H1 (cell line): ENCODE measurements around the gene TCEANC2. TPM values are rescaled to one million over a fixed set of nuclear protein-coding genes. Genes with fewer than 3 reads are reported as not detected.

Experiments used
- CTCF ChIA-PET: fragments of 300-600 bp; sonication (Branson Sonifier 250); formaldehyde crosslinking; loops from one replicate; lab custom pipeline; 2021; ENCODE audit not compliant: partially characterized antibody; lab: Charles Lee
- POLR2A ChIA-PET: fragments of 300-600 bp; sonication (Branson Sonifier 250); formaldehyde crosslinking; loops from one replicate; lab custom pipeline; 2021; ENCODE audit warnings: inconsistent platforms; ENCODE audit not compliant: partially characterized antibody; lab: Charles Lee
- DNase-seq, 2 experiments: peaks; one replicate each; pipeline versions ENCODE4 v3.0.0 to v3.0.0-alpha.2; 2010 to 2022; ENCODE audit warnings: low spot score in 2 of 2, low read depth in 1 of 2, mixed read lengths in 1 of 2
- FAIRE-seq: peaks from 2 replicates; lab custom pipeline; 2011; peaks lifted over from hg19 to GRCh38; lab: Jason Lieb, UNC
- H2AFZ ChIP-seq: 2 replicates; pipeline ENCODE4 v1.8.1; 2012; ENCODE audit warnings: low read length, inconsistent platforms
- H2AK5ac ChIP-seq: 2 replicates; pipeline ENCODE4 v1.6.1; 2013; ENCODE audit warnings: low read depth, low read length
- H2BK120ac ChIP-seq: replicated peaks from 2 replicates; pipeline ENCODE3; 2013; ENCODE audit warnings: low read depth, low read length, inconsistent platforms
- H2BK12ac ChIP-seq: 2 replicates; pipeline ENCODE4 v1.6.1; 2013; ENCODE audit warnings: low read depth, low read length
- H2BK15ac ChIP-seq: 2 replicates; pipeline ENCODE4 v1.6.1; 2013; ENCODE audit warnings: low read length
- H2BK20ac ChIP-seq: 2 replicates; pipeline ENCODE4 v1.6.1; 2013; ENCODE audit warnings: low read length
- H2BK5ac ChIP-seq: 2 replicates; pipeline ENCODE4 v1.6.1; 2013; ENCODE audit warnings: low read depth, low read length
- H3K14ac ChIP-seq: 2 replicates; pipeline ENCODE4 v1.6.1; 2013; ENCODE audit warnings: inconsistent platforms; ENCODE audit not compliant: insufficient read length
- H3K18ac ChIP-seq: 2 replicates; pipeline ENCODE4 v1.6.1; 2013; ENCODE audit warnings: low read length; ENCODE audit errors: extremely low read depth
- H3K23ac ChIP-seq: 2 replicates; pipeline ENCODE4 v1.6.1; 2013; ENCODE audit warnings: inconsistent platforms; ENCODE audit not compliant: insufficient read length
- H3K23me2 ChIP-seq: 2 replicates; pipeline ENCODE4 v1.6.1; 2013; ENCODE audit warnings: low read depth, low read length
- H3K27ac ChIP-seq: 2 replicates; pipeline ENCODE4 v1.6.1; 2011; ENCODE audit warnings: low read depth, low read length, inconsistent platforms
- H3K27me3 ChIP-seq, 4 experiments: replicated peaks in 1 of 4; 1 replicate in 1 of 4; 2 replicates in 3 of 4; pipeline versions ENCODE4 v1.6.1 to v1.8.1; 2011 to 2013; ENCODE audit warnings: low read length in 3 of 4, mild to moderate bottlenecking in 3 of 4, inconsistent platforms in 2 of 4, mixed read lengths in 2 of 4, moderate library complexity in 1 of 4; ENCODE audit not compliant: control insufficient read depth in 3 of 4, insufficient read depth in 3 of 4; ENCODE audit errors: extremely low read depth in 1 of 4
- H3K36me3 ChIP-seq, 4 experiments: 2 replicates each; pipeline versions ENCODE4 v1.6.1 to v1.8.1; 2011 to 2013; ENCODE audit warnings: mild to moderate bottlenecking in 4 of 4, low read length in 3 of 4, moderate library complexity in 2 of 4, control low read depth in 1 of 4, inconsistent platforms in 1 of 4; ENCODE audit not compliant: insufficient read depth in 4 of 4, control insufficient read depth in 2 of 4
- H3K4ac ChIP-seq: replicated peaks from 2 replicates; pipeline ENCODE3; 2013; ENCODE audit warnings: low read length, low read depth, mixed read lengths, inconsistent platforms; ENCODE audit not compliant: insufficient read length
- H3K4me1 ChIP-seq, 4 experiments: replicated peaks in 1 of 4; 1 replicate in 1 of 4; 2 replicates in 3 of 4; pipeline versions ENCODE4 v1.6.1 to v1.8.1; 2011 to 2013; ENCODE audit warnings: low read length in 3 of 4, inconsistent platforms in 2 of 4, mixed read lengths in 1 of 4; ENCODE audit not compliant: insufficient read depth in 4 of 4, control insufficient read depth in 3 of 4
- H3K4me2 ChIP-seq, 2 experiments: 2 replicates each; pipeline versions ENCODE4 v1.6.1 to v1.8.1; 2011 to 2013; ENCODE audit warnings: low read depth in 2 of 2, low read length in 2 of 2, control low read depth in 1 of 2, inconsistent platforms in 1 of 2, mild to moderate bottlenecking in 1 of 2; ENCODE audit not compliant: insufficient read depth in 1 of 2
- H3K4me3 ChIP-seq, 4 experiments: fragments of 200-600, 300-600 bp in 1 of 4; sonication (generic), shearing (Covaris generic), sonication (Bioruptor Twin) in 1 of 4; 2 replicates each; pipeline versions ENCODE4 v1.5.1 to v1.8.1; 2011 to 2016; ENCODE audit warnings: low read length in 4 of 4, low read depth in 3 of 4, control low read depth in 2 of 4, inconsistent platforms in 2 of 4, mild to moderate bottlenecking in 2 of 4, mixed read lengths in 1 of 4, moderate library complexity in 1 of 4; ENCODE audit not compliant: insufficient read depth in 2 of 4; ENCODE audit errors: extremely low read depth in 1 of 4
- H3K56ac ChIP-seq: replicated peaks from 2 replicates; pipeline ENCODE3; 2013; ENCODE audit warnings: low read depth, mild to moderate bottlenecking, mixed read lengths, low read length, inconsistent platforms; ENCODE audit not compliant: insufficient read length
- H3K79me1 ChIP-seq: 2 replicates; pipeline ENCODE4 v1.6.1; 2013; ENCODE audit warnings: low read depth, low read length, control low read depth
- H3K79me2 ChIP-seq, 2 experiments: 2 replicates each; pipeline versions ENCODE4 v1.6.1 to v1.8.1; 2012 to 2013; ENCODE audit warnings: low read length in 2 of 2, mild to moderate bottlenecking in 2 of 2, inconsistent platforms in 1 of 2; ENCODE audit not compliant: insufficient read depth in 2 of 2, control insufficient read depth in 1 of 2
- H3K9ac ChIP-seq, 4 experiments: replicated peaks in 1 of 4; 1 replicate in 1 of 4; 2 replicates in 3 of 4; pipeline versions ENCODE4 v1.6.1 to v1.8.1; 2011 to 2013; ENCODE audit warnings: low read depth in 3 of 4, low read length in 3 of 4, control low read depth in 2 of 4, mild to moderate bottlenecking in 2 of 4, moderate library complexity in 2 of 4, inconsistent platforms in 1 of 4; ENCODE audit errors: extremely low read depth in 1 of 4
- H3K9me3 ChIP-seq, 2 experiments: 2 replicates each; pipeline versions ENCODE4 v1.6.1 to v1.8.1; 2012 to 2013; ENCODE audit warnings: mild to moderate bottlenecking in 2 of 2, moderate library complexity in 2 of 2, control low read depth in 1 of 2, inconsistent platforms in 1 of 2, low read depth in 1 of 2, low read length in 1 of 2, mixed read lengths in 1 of 2; ENCODE audit not compliant: insufficient read depth in 2 of 2
- H4K20me1 ChIP-seq, 2 experiments: replicated peaks in 1 of 2; 2 replicates each; pipeline versions ENCODE3 to v1.8.1; 2011 to 2013; ENCODE audit warnings: inconsistent platforms in 2 of 2, low read length in 2 of 2, mild to moderate bottlenecking in 1 of 2; ENCODE audit not compliant: insufficient read depth in 2 of 2, control insufficient read depth in 1 of 2
- H4K5ac ChIP-seq: 2 replicates; pipeline ENCODE4 v1.6.1; 2013; ENCODE audit warnings: low read length, low read depth, mixed read lengths, inconsistent platforms; ENCODE audit not compliant: insufficient read length
- H4K8ac ChIP-seq: 2 replicates; pipeline ENCODE4 v1.8.0; 2013; ENCODE audit warnings: mild to moderate bottlenecking, moderate library complexity, low read length, inconsistent platforms; ENCODE audit not compliant: insufficient read depth; ENCODE audit errors: extremely low read depth
- H4K91ac ChIP-seq: replicated peaks from 2 replicates; pipeline ENCODE3; 2013; ENCODE audit warnings: low read length, mixed read lengths, inconsistent platforms; ENCODE audit not compliant: insufficient read length
- ATF2 ChIP-seq: IDR thresholded peaks from 2 replicates; pipeline ENCODE4 v1.6.1; 2012; ENCODE audit warnings: low read length, inconsistent platforms
- BACH1 ChIP-seq: IDR thresholded peaks from 2 replicates; pipeline ENCODE4 v1.6.1; 2012; ENCODE audit warnings: low read length, improper control_type of control experiment
- CEBPB ChIP-seq: IDR thresholded peaks from 2 replicates; pipeline ENCODE4 v1.6.1; 2012; ENCODE audit warnings: low read depth, low read length
- CHD2 ChIP-seq: IDR thresholded peaks from 2 replicates; pipeline ENCODE4 v1.6.1; 2012; ENCODE audit warnings: low read length, improper control_type of control experiment
- CREB1 ChIP-seq: IDR thresholded peaks from 2 replicates; pipeline ENCODE4 v1.6.1; 2012; ENCODE audit warnings: inconsistent platforms
- GTF2F1 ChIP-seq: IDR thresholded peaks from 2 replicates; pipeline ENCODE4 v1.6.1; 2012; ENCODE audit warnings: low read depth, low read length, improper control_type of control experiment, borderline replicate concordance
- KDM5A ChIP-seq: fragments of 200-600 bp; IDR thresholded peaks from 2 replicates; pipeline ENCODE4 v1.7.1; 2012; ENCODE audit warnings: mild to moderate bottlenecking, low read length, inconsistent platforms, mixed read lengths
- POLR2A ChIP-seq, 2 experiments: IDR thresholded peaks; 1 replicate in 1 of 2; 2 replicates in 1 of 2; pipeline ENCODE4 v1.6.1; 2011; ENCODE audit warnings: low read depth in 2 of 2, low read length in 2 of 2, mild to moderate bottlenecking in 2 of 2; ENCODE audit errors: control extremely low read depth in 1 of 2
- RNF2 ChIP-seq: fragments of 200-900, 300-1000 bp; sonication (generic); IDR thresholded peaks from 2 replicates; pipeline ENCODE4 v1.7.1; 2016; ENCODE audit warnings: borderline replicate concordance, low read depth, mild to moderate bottlenecking, antibody characterized with exemption, low read length; ENCODE audit not compliant: poor library complexity, severe bottlenecking; ENCODE audit errors: missing control alignments
- SIN3A ChIP-seq, 2 experiments: IDR thresholded peaks in 1 of 2; conservative IDR thresholded peaks in 1 of 2; 2 replicates each; pipeline ENCODE4 v1.6.1; 2011 to 2012; ENCODE audit warnings: low read length in 2 of 2, improper control_type of control experiment in 1 of 2, low read depth in 1 of 2, mild to moderate bottlenecking in 1 of 2
- SRF ChIP-seq: IDR thresholded peaks from 2 replicates; pipeline ENCODE4 v1.6.1; 2011; ENCODE audit warnings: mild to moderate bottlenecking, low read depth, low read length, moderate library complexity
- TAF1 ChIP-seq: IDR thresholded peaks from 2 replicates; pipeline ENCODE4 v1.6.1; 2011; ENCODE audit warnings: mild to moderate bottlenecking, low read depth, low read length
- TAF7 ChIP-seq: optimal IDR thresholded peaks from 2 replicates; pipeline ENCODE3; 2011; ENCODE audit warnings: low read depth, mild to moderate bottlenecking, inconsistent platforms, low read length, moderate library complexity, borderline replicate concordance
- WGBS, 2 experiments: shearing (Covaris generic) in 1 of 2; methylation state at CpG; one replicate each; pipeline versions ENCODE4 v1.1.6 to v1.1.7; 2013 to 2015; ENCODE audit warnings: low lambda C conversion rate in 2 of 2, mixed read lengths in 2 of 2, inconsistent platforms in 1 of 2, low coverage in 1 of 2, missing lambda C conversion rate in 1 of 2; ENCODE audit not compliant: insufficient replicate concordance in 2 of 2, insufficient coverage in 1 of 2, insufficient read length in 1 of 2; ENCODE audit errors: extremely low coverage in 1 of 2, missing lambda C conversion rate in 1 of 2; 5-methylcytosine and 5-hydroxymethylcytosine counted together
- polyA plus RNA-seq, 7 experiments: library from polyadenylated mRNA; depleted of rRNA in 3 of 7; stranded (reverse) in 5 of 7; unstranded in 2 of 7; fragments of >200 nt in 5 of 7; fragments of 200-250 nt in 2 of 7; gene quantifications; 1 replicate in 5 of 7; 2 replicates in 1 of 7; 4 replicates in 1 of 7; pipeline versions ENCODE4 v1.2.1 to v1.2.3, GENCODE V29; 2011 to 2013; ENCODE audit warnings: missing spikeins in 2 of 7, mixed read lengths in 2 of 7
- total RNA-seq: library from RNA; stranded (reverse); fragmentation: NEBNext Ultra II Directional; extraction: Animal tissue kit (Norgen Biotek cat#: 25700); gene quantifications from 2 replicates; pipeline ENCODE4 v1.2.1, GENCODE V29; 2021

Gene TCEANC2
- total and polyA plus RNA-seq, 2 of the 8 experiments (the other 6 are each of a cell fraction or from before 2014, with no cell fraction given) = 4.2 to 8.2 TPM

- Histone ChIP-seq H3K79me1 (no peaks in the 10 kb centered on the region), H3K4ac (no peak overlapping the region), H2BK20ac (no peak overlapping the region), H3K14ac (no peak overlapping the region), H3K4me3 (no peak overlapping the region), H2BK12ac (no peak overlapping the region), H3K18ac (no peak overlapping the region), H4K91ac (no peak overlapping the region), H2AFZ (no peak overlapping the region), H4K5ac (no peak overlapping the region), H3K27me3 (no peaks in the 10 kb centered on the region; a peak in 1 of 7 replicates), H3K27ac (no peak overlapping the region), H3K4me1 (peaks cover 0 to 3% (median 0%) of the 10 kb centered on the region in 4 experiments; a peak in 1 of 7 replicates), H3K56ac (no peak overlapping the region), H3K36me3 (no peaks in the 10 kb centered on the region), H3K79me2 (no peaks in the 10 kb centered on the region), H3K23ac (no peak overlapping the region), H2BK5ac (no peak overlapping the region), H3K23me2 (no peaks in the 10 kb centered on the region), H2BK15ac (no peak overlapping the region), H3K9me3 (no peaks in the 10 kb centered on the region), H3K9ac (no peak overlapping the region), H2AK5ac (no peak overlapping the region), H3K4me2 (no peak overlapping the region), H2BK120ac (no peak overlapping the region), H4K8ac (no peak overlapping the region), H4K20me1 (no peaks in the 10 kb centered on the region)
- ChIA-PET POLR2A (interaction anchor here (0.9 kb wide), 1 partner anchor 22 kb away, joined by 3 read pairs; no protein-coding TSS in a partner anchor), CTCF (interaction anchor here (0.9 to 3.0 kb wide), 9 partner anchors 11 to 690 kb away, joined by 3 to 11 read pairs (median 3); partner anchors contain the start of gene TTC22)
- 84% methylated on average over 3 of the region's 3 CpGs; no CpG with 5 or more reads in 1 of the 2 experiments for WGBS, 2 experiments
- DNase-seq = peak in 1 of 2 experiments; percentile 17
- FAIRE-seq = no peak
- TF ChIP-seq BACH1 (no peak), CHD2 (no peak), SIN3A (conservative IDR thresholded peaks at IDR 0.05 in 1 of 2, IDR thresholded peaks at IDR 0.05 in 1 of 2; ENCODE audit: low read depth in 1 of 2, low read length in 2 of 2) (no peak), SRF (no peak), KDM5A (no peak), CEBPB (no peak), GTF2F1 (no peak), POLR2A (IDR thresholded peaks at IDR 0.05; ENCODE audit: control extremely low read depth in 1 of 2, low read depth in 2 of 2, low read length in 2 of 2) (no peak), RNF2 (no peak), TAF1 (no peak), CREB1 (no peak), TAF7 (no peak), ATF2 (no peak)
Observed at GRCh38 chr1:54111624-54112023, 58.2 kb downstream of the TCEANC2 start.
